ENCODE results near the gene DGKA. TPM values are rescaled to one million over a fixed set of nuclear protein-coding genes. Genes with fewer than 3 reads are reported as not detected.
"Not testable (repeated sequence)": the region's sequence is repeated elsewhere in the genome, so short reads cannot be mapped to it uniquely, and the experiment has no call there.

The DGKA gene
- total RNA-seq, 2 donors from 2014 or later = 343 to 396 TPM

- Mint-ChIP-seq H3K9me3 (no peaks in the 10 kb centered on the region), H3K27me3 (ENCODE audit: low read depth) (no peaks in the 10 kb centered on the region), H3K4me1 (ENCODE audit: low read depth) (peaks cover 7% of the 10 kb centered on the region), H3K36me3 (ENCODE audit: insufficient read depth in 2 of 2) (peaks cover 0 to 9% of the 10 kb centered on the region in 2 donors), H3K27ac (peak overlapping the region; percentile 56), H3K4me3 (no peak overlapping the region)
- ATAC-seq (replicated peaks in 1 of 2) = no peak
- DNase-seq = no peak
Measured at GRCh38 chr12:55978393-55978792, 47.4 kb downstream of the DGKA start.

GRCh38 chr12:55979069-55979468 lies 48.1 kb downstream of the DGKA start:
- Mint-ChIP-seq H3K4me1 (ENCODE audit: low read depth) (peaks cover 7% of the 10 kb centered on the region), H3K9me3 (no peaks in the 10 kb centered on the region), H3K27ac (peak overlapping the region; percentile 51), H3K36me3 (ENCODE audit: insufficient read depth in 2 of 2) (peaks cover 0 to 11% of the 10 kb centered on the region in 2 donors), H3K4me3 (no peak overlapping the region), H3K27me3 (ENCODE audit: low read depth) (no peaks in the 10 kb centered on the region)
- ATAC-seq (replicated peaks in 1 of 2) = no peak
- no peak for DNase-seq

GRCh38 chr12:55981882-55982281 lies 50.9 kb downstream of the DGKA start:
- peaks cover under 1 to 11% of the 10 kb centered on the region in 2 donors for H3K36me3 Mint-ChIP-seq (ENCODE audit: insufficient read depth in 2 of 2)
- not testable (repeated sequence) for H3K4me1 Mint-ChIP-seq (ENCODE audit: low read depth); ATAC-seq (replicated peaks in 1 of 2); H3K27me3 Mint-ChIP-seq (ENCODE audit: low read depth); DNase-seq; H3K4me3 Mint-ChIP-seq; H3K9me3 Mint-ChIP-seq; H3K27ac Mint-ChIP-seq

GRCh38 chr12:55982319-55982936 lies 51.5 kb downstream of the DGKA start:
- H3K4me3 Mint-ChIP-seq = no peak overlapping the region
- H3K27ac Mint-ChIP-seq = no peak overlapping the region
- no peak for DNase-seq
- no peaks in the 10 kb centered on the region for H3K9me3 Mint-ChIP-seq
- H3K36me3 Mint-ChIP-seq (ENCODE audit: insufficient read depth in 2 of 2) = peaks cover 1 to 11% of the 10 kb centered on the region in 2 donors
- no peaks in the 10 kb centered on the region for H3K27me3 Mint-ChIP-seq (ENCODE audit: low read depth)
- no peak for ATAC-seq (replicated peaks in 1 of 2)
- H3K4me1 Mint-ChIP-seq (ENCODE audit: low read depth) = no peaks in the 10 kb centered on the region

- H3K4me3 Mint-ChIP-seq = no peak overlapping the region
- no peaks in the 10 kb centered on the region for H3K27me3 Mint-ChIP-seq (ENCODE audit: low read depth)
- H3K27ac Mint-ChIP-seq = no peak overlapping the region
- ATAC-seq (replicated peaks in 1 of 2) = no peak
- peaks cover 1 to 11% of the 10 kb centered on the region in 2 donors for H3K36me3 Mint-ChIP-seq (ENCODE audit: insufficient read depth in 2 of 2)
- no peak for DNase-seq
- H3K4me1 Mint-ChIP-seq (ENCODE audit: low read depth) = no peaks in the 10 kb centered on the region
- no peaks in the 10 kb centered on the region for H3K9me3 Mint-ChIP-seq
Measured at GRCh38 chr12:55983232-55983842, 52.4 kb downstream of the DGKA start.

GRCh38 chr12:55984861-55985260 lies 53.9 kb downstream of the DGKA start:
- DNase-seq = no peak
- Mint-ChIP-seq H3K36me3 (ENCODE audit: insufficient read depth in 2 of 2) (peaks cover 1 to 17% of the 10 kb centered on the region in 2 donors), H3K27me3 (ENCODE audit: low read depth) (no peaks in the 10 kb centered on the region), H3K9me3 (no peaks in the 10 kb centered on the region), H3K4me3 (no peak overlapping the region), H3K4me1 (ENCODE audit: low read depth) (no peaks in the 10 kb centered on the region), H3K27ac (no peak overlapping the region)
- no peak for ATAC-seq (replicated peaks in 1 of 2)

DNA sequence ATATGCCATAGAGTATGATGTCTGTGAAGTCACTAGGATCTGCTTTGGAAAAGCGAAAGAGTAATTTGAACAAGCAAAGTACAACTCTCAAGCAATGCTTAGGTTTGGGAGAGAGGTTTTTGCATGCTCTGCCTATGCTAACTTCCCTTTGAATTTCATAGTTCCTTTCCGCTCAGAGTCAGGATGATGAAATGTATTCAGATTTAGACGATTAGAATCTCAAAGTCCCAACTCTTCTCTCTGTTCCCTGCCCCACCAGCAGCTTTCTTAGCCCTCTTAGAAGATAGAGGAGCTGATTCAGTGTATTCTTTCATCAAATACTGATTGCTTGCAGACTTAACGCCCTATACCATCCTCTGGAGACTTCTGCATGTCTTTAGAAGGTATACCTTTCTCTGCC lies 54.4 kb downstream of the DGKA start:
- no peak overlapping the region for H3K4me3 Mint-ChIP-seq
- no peaks in the 10 kb centered on the region for H3K4me1 Mint-ChIP-seq (ENCODE audit: low read depth)
- H3K27ac Mint-ChIP-seq = no peak overlapping the region
- DNase-seq (no peak), ATAC-seq (replicated peaks in 1 of 2) (no peak)
- peaks cover 1 to 17% of the 10 kb centered on the region in 2 donors for H3K36me3 Mint-ChIP-seq (ENCODE audit: insufficient read depth in 2 of 2)
- no peaks in the 10 kb centered on the region for H3K27me3 Mint-ChIP-seq (ENCODE audit: low read depth)
- H3K9me3 Mint-ChIP-seq = no peaks in the 10 kb centered on the region

GRCh38 chr12:55985976-55986375 lies 55.0 kb downstream of the DGKA start:
- not testable (repeated sequence) for H3K27ac Mint-ChIP-seq
- H3K36me3 Mint-ChIP-seq (ENCODE audit: insufficient read depth in 2 of 2) = peaks cover 1 to 13% of the 10 kb centered on the region in 2 donors

GRCh38 chr12:55991110-55991509 lies 60.1 kb downstream of the DGKA start:
- no peak for ATAC-seq (replicated peaks in 1 of 2)
- peaks cover 4 to 16% of the 10 kb centered on the region in 2 donors for H3K36me3 Mint-ChIP-seq (ENCODE audit: insufficient read depth in 2 of 2)

More at GRCh38 chr12:55985976-55986375, 55.0 kb downstream of the DGKA start:
- DNase-seq; ATAC-seq (replicated peaks in 1 of 2); H3K4me3 Mint-ChIP-seq; H3K4me1 Mint-ChIP-seq (ENCODE audit: low read depth); H3K27me3 Mint-ChIP-seq (ENCODE audit: low read depth); H3K9me3 Mint-ChIP-seq: not testable (repeated sequence)

GRCh38 chr12:55993230-55993853 lies 62.4 kb downstream of the DGKA start:
- Mint-ChIP-seq H3K9me3 (no peaks in the 10 kb centered on the region), H3K4me3 (no peak overlapping the region), H3K27ac (no peak overlapping the region), H3K36me3 (ENCODE audit: insufficient read depth in 2 of 2) (peaks cover 3 to 17% of the 10 kb centered on the region in 2 donors), H3K27me3 (ENCODE audit: low read depth) (no peaks in the 10 kb centered on the region), H3K4me1 (ENCODE audit: low read depth) (peaks cover 18% of the 10 kb centered on the region)
- no peak for ATAC-seq (replicated peaks in 1 of 2)
- no peak for DNase-seq

More at GRCh38 chr12:55991110-55991509, 60.1 kb downstream of the DGKA start:
- Mint-ChIP-seq H3K9me3 (no peaks in the 10 kb centered on the region), H3K4me1 (ENCODE audit: low read depth) (peaks cover 3% of the 10 kb centered on the region), H3K4me3 (no peak overlapping the region), H3K27me3 (ENCODE audit: low read depth) (no peaks in the 10 kb centered on the region), H3K27ac (no peak overlapping the region)
- DNase-seq = no peak

DNA sequence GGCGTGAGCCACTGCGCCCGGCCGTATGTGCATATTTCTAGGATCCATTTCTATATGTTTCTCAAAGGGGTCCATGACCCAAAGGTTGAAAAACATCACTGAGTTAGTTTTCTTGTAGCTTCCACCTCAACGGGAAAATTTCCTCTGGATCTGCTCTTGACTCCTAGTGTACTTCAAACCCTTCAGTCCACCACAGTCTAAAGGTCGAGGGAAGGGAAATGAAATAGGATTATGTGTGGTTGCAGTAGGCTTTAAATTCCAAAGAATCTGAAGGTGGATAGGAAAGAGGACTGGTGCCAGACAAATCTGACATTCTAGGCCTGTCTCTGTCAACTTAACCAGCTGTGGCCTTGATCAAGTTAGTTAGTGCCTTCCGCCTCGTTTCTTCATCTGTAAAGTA lies 64.4 kb downstream of the DGKA start:
- H3K4me1 Mint-ChIP-seq (ENCODE audit: low read depth) = peaks cover 23% of the 10 kb centered on the region
- no peaks in the 10 kb centered on the region for H3K27me3 Mint-ChIP-seq (ENCODE audit: low read depth)
- no peak for ATAC-seq (replicated peaks in 1 of 2)
- H3K27ac Mint-ChIP-seq = no peak overlapping the region
- H3K36me3 Mint-ChIP-seq (ENCODE audit: insufficient read depth in 2 of 2) = peaks cover 3 to 10% of the 10 kb centered on the region in 2 donors
- H3K9me3 Mint-ChIP-seq = no peaks in the 10 kb centered on the region
- DNase-seq = no peak
- no peak overlapping the region for H3K4me3 Mint-ChIP-seq

DNA sequence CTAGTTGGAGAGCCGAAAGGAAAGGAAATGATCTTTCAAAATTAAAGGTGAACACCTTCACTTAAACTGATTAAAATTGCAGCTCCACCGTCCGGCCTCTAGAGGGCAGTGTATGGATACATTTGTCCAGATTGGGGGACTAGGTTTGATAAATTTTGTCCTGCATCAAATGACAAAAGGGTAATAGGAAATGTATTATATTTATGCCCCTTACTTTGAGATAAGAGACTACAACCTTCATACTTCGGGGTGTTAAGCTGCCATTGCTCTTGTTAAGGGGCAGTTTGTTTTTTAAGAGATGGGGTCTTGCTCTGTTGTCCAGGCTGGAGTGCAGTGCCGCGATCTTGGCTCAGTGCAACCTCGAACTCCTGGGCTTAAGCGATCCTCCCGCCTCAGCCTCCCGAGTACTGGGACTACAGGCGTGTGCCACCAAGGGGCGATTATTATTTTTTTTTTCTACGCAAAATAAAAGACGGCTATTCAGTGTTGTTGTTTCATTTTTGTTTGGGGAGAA lies 65.3 kb downstream of the DGKA start:
- DNase-seq = peak; percentile 58 to 69
- H3K4me3 Mint-ChIP-seq = peak overlapping the region; percentile 82 to 83
- no peaks in the 10 kb centered on the region for H3K9me3 Mint-ChIP-seq
- ATAC-seq (replicated peaks in 1 of 2) = peak; percentile 40 to 57
- no peak overlapping the region for H3K27ac Mint-ChIP-seq
- H3K36me3 Mint-ChIP-seq (ENCODE audit: insufficient read depth in 2 of 2) = peaks cover 3 to 10% of the 10 kb centered on the region in 2 donors
- peaks cover 23% of the 10 kb centered on the region for H3K4me1 Mint-ChIP-seq (ENCODE audit: low read depth)
- H3K27me3 Mint-ChIP-seq (ENCODE audit: low read depth) = no peaks in the 10 kb centered on the region

All from activated T-cell treated with anti-CD3 and anti-CD28 coated beads, Interleukin-2, amount 50 U/mL, for 72 hours (primary cell).